ENCODE results near the gene CFAP52.
"Not testable (repeated sequence)": the region's sequence is repeated elsewhere in the genome, so short reads cannot be mapped to it uniquely, and the experiment has no call there.

The CFAP52 gene

GRCh38 chr17:9577373-9577709 is 899 bp downstream of the CFAP52 start:
- DNase-seq (ENCODE audit: low spot score) = no peak
- TF ChIP-seq, protein P1, sequence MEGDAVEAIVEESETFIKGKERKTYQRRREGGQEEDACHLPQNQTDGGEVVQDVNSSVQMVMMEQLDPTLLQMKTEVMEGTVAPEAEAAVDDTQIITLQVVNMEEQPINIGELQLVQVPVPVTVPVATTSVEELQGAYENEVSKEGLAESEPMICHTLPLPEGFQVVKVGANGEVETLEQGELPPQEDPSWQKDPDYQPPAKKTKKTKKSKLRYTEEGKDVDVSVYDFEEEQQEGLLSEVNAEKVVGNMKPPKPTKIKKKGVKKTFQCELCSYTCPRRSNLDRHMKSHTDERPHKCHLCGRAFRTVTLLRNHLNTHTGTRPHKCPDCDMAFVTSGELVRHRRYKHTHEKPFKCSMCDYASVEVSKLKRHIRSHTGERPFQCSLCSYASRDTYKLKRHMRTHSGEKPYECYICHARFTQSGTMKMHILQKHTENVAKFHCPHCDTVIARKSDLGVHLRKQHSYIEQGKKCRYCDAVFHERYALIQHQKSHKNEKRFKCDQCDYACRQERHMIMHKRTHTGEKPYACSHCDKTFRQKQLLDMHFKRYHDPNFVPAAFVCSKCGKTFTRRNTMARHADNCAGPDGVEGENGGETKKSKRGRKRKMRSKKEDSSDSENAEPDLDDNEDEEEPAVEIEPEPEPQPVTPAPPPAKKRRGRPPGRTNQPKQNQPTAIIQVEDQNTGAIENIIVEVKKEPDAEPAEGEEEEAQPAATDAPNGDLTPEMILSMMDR (IDR thresholded peaks at IDR 0.05; ENCODE audit: borderline replicate concordance, control extremely low read depth, extremely low read depth, insufficient read depth, missing control alignments) = no peak
- in situ Hi-C loops (cut with MboI; ENCODE audit: low sequenced_read_pairs, unreplicated experiment) = no loop called here

DNA sequence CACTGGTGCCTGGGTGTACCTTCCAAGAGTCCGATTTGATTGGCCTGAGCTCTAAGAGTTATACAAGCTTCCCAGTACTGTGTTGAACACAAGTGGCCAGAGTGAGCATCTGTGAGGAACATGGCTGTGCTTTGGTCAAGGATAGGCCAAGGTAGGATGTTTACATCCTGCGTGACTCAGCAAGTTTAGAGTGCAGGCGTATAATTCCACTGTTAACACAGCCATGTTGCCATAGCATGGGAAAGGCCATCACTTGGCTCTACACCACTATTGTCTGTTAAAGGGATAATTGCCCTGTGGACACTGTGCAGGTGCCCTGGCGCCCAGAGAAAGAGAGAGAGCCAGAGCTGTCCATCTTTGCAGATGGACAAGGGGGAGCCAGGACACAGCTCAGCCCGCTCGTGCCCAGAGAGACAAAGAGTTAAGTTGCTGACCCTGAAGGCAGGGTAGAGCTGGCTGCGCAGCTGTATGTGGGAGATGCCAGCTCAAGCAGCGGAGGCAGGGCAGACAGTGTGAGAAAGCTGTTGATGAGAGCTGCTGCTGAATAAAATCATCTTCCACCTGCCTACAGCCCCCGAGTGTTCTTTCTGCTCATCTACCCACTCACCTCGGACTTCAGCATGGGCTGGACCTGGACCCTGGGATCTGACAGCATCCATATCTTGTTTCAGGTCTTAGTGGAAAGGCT is 11.7 kb downstream of the CFAP52 start:
- no peak for DNase-seq (ENCODE audit: low spot score)
- TF ChIP-seq, protein P1 (IDR thresholded peaks at IDR 0.05; ENCODE audit: borderline replicate concordance, control extremely low read depth, extremely low read depth, insufficient read depth, missing control alignments) = no peak
- in situ Hi-C loops (cut with MboI; ENCODE audit: low sequenced_read_pairs, unreplicated experiment) = no loop called here

DNA sequence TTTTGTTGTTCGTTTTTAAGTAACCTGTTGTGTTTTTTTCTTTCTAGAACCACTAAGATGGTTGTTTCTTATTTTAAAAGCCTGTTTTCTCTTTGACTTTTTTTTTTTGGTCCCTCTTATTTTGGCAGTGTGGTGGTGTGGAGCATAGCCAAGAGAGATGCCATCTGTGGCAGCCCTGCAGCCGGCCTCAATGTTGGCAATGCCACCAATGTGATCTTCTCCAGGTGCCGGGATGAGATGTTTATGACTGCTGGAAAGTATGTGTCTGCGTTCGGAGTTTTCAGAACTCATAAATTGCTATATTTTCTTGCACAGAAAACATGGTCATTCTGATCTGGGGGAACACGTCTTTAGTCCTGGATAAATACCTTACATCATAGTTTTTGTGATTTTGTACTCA is 17.6 kb downstream of the CFAP52 start:
- TF ChIP-seq, protein P1 (IDR thresholded peaks at IDR 0.05; ENCODE audit: borderline replicate concordance, control extremely low read depth, extremely low read depth, insufficient read depth, missing control alignments) = no peak
- in situ Hi-C loops (cut with MboI; ENCODE audit: low sequenced_read_pairs, unreplicated experiment) = no loop called here
- DNase-seq (ENCODE audit: low spot score) = no peak

DNA sequence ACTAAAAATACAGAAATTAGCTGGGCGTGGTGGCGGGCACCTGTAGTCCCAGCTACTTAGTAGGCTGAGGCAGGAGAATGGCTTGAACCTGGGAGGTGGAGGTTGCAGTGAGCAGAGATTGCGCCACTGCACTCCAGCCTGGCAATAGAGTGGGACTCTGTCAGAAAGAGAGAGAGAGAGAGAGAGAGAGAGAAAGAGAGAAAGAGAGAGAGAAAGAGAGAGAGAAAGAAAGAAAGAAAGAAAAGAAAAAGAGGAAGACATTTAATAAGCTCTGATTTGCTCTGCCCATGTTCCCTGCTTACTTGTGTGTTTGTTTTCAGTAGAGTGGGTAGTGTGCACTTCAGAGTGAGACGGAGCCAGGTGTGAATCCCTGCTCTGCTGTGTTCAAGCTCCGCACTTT is 21.2 kb downstream of the CFAP52 start:
- DNase-seq (ENCODE audit: low spot score); in situ Hi-C loops (cut with MboI; ENCODE audit: low sequenced_read_pairs, unreplicated experiment): not testable (repeated sequence)

- TF ChIP-seq, protein P1 (IDR thresholded peaks at IDR 0.05; ENCODE audit: borderline replicate concordance, control extremely low read depth, extremely low read depth, insufficient read depth, missing control alignments) = no peak
- DNase-seq (ENCODE audit: low spot score) = no peak
- in situ Hi-C loops (cut with MboI; ENCODE audit: low sequenced_read_pairs, unreplicated experiment) = no loop called here
Measured at GRCh38 chr17:9598661-9599060, 22.2 kb downstream of the CFAP52 start.

DNA sequence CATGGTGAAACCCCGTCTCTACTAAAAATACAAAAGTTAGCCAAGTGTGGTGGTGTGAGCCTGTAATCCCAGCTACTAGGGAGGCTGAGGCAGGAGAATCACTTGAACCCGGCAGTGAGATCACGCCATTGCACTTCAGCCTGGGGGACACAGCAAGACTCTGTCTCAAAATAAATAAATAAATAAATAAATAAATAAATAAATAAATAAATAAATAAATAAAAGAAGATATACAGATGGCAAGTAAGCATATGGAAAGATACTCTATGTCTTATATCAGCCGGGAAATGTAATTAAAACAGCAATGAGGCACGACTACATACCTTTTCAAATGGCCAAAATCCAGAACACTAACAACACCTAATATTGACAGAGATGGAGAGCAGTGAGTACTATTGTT is 28.1 kb downstream of the CFAP52 start:
- DNase-seq (ENCODE audit: low spot score); in situ Hi-C loops (cut with MboI; ENCODE audit: low sequenced_read_pairs, unreplicated experiment): not testable (repeated sequence)

- TF ChIP-seq, protein P1 (IDR thresholded peaks at IDR 0.05; ENCODE audit: borderline replicate concordance, control extremely low read depth, extremely low read depth, insufficient read depth, missing control alignments) = no peak
- no peak for DNase-seq (ENCODE audit: low spot score)
- in situ Hi-C loops (cut with MboI; ENCODE audit: low sequenced_read_pairs, unreplicated experiment) = no loop called here
Measured at GRCh38 chr17:9606453-9606852, 30.0 kb downstream of the CFAP52 start.

GRCh38 chr17:9607058-9607457 is 30.6 kb downstream of the CFAP52 start:
- in situ Hi-C loops (cut with MboI; ENCODE audit: low sequenced_read_pairs, unreplicated experiment); DNase-seq (ENCODE audit: low spot score): not testable (repeated sequence)

All from GM13976 (cell line).